HG03558 (cell line): Measurements from ENCODE around the gene PAK3.

Experiments used
- ATAC-seq: cut with Tn5 transposase; IDR thresholded peaks from one replicate; pipeline ENCODE4 v1.9.1; 2021; ENCODE audit warnings: moderate number of reproducible peaks; ENCODE audit not compliant: unreplicated experiment; ENCODE audit errors: extremely low read depth

Gene PAK3

GRCh38 chrX:111127038-111127437 is 31.0 kb downstream of the PAK3 start:
- ATAC-seq, result no peak

GRCh38 chrX:111129921-111130320 is 33.9 kb downstream of the PAK3 start:
- no peak for ATAC-seq

GRCh38 chrX:111131572-111131971 is 35.6 kb downstream of the PAK3 start:
- no peak for ATAC-seq

- no peak for ATAC-seq
These were observed 37.4 kb downstream of the PAK3 start for GRCh38 chrX:111133389-111133788.

- no peak for ATAC-seq
These were observed 49.9 kb downstream of the PAK3 start for GRCh38 chrX:111145878-111146277.

GRCh38 chrX:111151764-111152163 is 55.8 kb downstream of the PAK3 start:
- ATAC-seq, result no peak

GRCh38 chrX:111159232-111159631 is 63.2 kb downstream of the PAK3 start:
- no peak for ATAC-seq

GRCh38 chrX:111164728-111165127 is 68.7 kb downstream of the PAK3 start:
- ATAC-seq, result no peak

- ATAC-seq, result no peak
These were observed 69.9 kb downstream of the PAK3 start for GRCh38 chrX:111165902-111166301.

- ATAC-seq, result no peak
These were observed 71.3 kb downstream of the PAK3 start for GRCh38 chrX:111167334-111167733.

- no peak for ATAC-seq
These were observed 72.3 kb downstream of the PAK3 start for GRCh38 chrX:111168314-111168713.

GRCh38 chrX:111169141-111169540 is 73.2 kb downstream of the PAK3 start:
- no peak for ATAC-seq

- ATAC-seq, result no peak
These were observed 74.0 kb downstream of the PAK3 start for GRCh38 chrX:111170017-111170416.

GRCh38 chrX:111180750-111181240 is 84.8 kb downstream of the PAK3 start:
- ATAC-seq, result no peak

- no peak for ATAC-seq
These were observed 86.0 kb downstream of the PAK3 start for GRCh38 chrX:111181951-111182350.

GRCh38 chrX:111182997-111183396 is 87.0 kb downstream of the PAK3 start:
- no peak for ATAC-seq

- no peak for ATAC-seq
These were observed 95.6 kb downstream of the PAK3 start for GRCh38 chrX:111191598-111191997.

- ATAC-seq, result no peak
These were observed 103.5 kb downstream of the PAK3 start for GRCh38 chrX:111199505-111199904.

GRCh38 chrX:111200327-111200726 is 104.3 kb downstream of the PAK3 start:
- no peak for ATAC-seq

GRCh38 chrX:111207851-111208250 is 111.9 kb downstream of the PAK3 start:
- ATAC-seq, result no peak

GRCh38 chrX:111216293-111216801 is 120.4 kb downstream of the PAK3 start:
- ATAC-seq, result no peak

GRCh38 chrX:111244235-111244750 is 148.3 kb downstream of the PAK3 start:
- ATAC-seq, result no peak
